NCI-H2227 (cell line): Measurements from ENCODE around the gene GPR139.

Experiments
- DNase-seq: peaks from one replicate; lab custom pipeline; 2025; ENCODE audit not compliant: unreplicated experiment; lab: John Stamatoyannopoulos, UW

Gene GPR139

GRCh38 chr16:19991614-19992013 lies 82.1 kb downstream of the GPR139 start:
- DNase-seq, result peak; percentile 16

- DNase-seq, result no peak
Observed at GRCh38 chr16:19984135-19984534, 89.6 kb downstream of the GPR139 start.
